ENCODE results near the gene TRAK1.

Gene TRAK1

GRCh38 chr3:42057561-42058211 lies 33.5 kb upstream of the TRAK1 start:
- TF ChIP-seq, protein P1, sequence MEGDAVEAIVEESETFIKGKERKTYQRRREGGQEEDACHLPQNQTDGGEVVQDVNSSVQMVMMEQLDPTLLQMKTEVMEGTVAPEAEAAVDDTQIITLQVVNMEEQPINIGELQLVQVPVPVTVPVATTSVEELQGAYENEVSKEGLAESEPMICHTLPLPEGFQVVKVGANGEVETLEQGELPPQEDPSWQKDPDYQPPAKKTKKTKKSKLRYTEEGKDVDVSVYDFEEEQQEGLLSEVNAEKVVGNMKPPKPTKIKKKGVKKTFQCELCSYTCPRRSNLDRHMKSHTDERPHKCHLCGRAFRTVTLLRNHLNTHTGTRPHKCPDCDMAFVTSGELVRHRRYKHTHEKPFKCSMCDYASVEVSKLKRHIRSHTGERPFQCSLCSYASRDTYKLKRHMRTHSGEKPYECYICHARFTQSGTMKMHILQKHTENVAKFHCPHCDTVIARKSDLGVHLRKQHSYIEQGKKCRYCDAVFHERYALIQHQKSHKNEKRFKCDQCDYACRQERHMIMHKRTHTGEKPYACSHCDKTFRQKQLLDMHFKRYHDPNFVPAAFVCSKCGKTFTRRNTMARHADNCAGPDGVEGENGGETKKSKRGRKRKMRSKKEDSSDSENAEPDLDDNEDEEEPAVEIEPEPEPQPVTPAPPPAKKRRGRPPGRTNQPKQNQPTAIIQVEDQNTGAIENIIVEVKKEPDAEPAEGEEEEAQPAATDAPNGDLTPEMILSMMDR (IDR thresholded peaks at IDR 0.05; ENCODE audit: low read length, missing control alignments): no peak
- H3K4me3 ChIP-seq (replicated peaks; ENCODE audit: low read depth, low read length): no peak overlapping the region
- DNase-seq (ENCODE audit: low read depth): no peak

- TF ChIP-seq, protein P1 (IDR thresholded peaks at IDR 0.05; ENCODE audit: low read length, missing control alignments): no peak
- no peak for DNase-seq (ENCODE audit: low read depth)
Measured at GRCh38 chr3:42061025-42061712, 30.0 kb upstream of the TRAK1 start.

GRCh38 chr3:42061713-42062380 lies 29.3 kb upstream of the TRAK1 start:
- no peak overlapping the region for H3K4me3 ChIP-seq (replicated peaks; ENCODE audit: low read depth, low read length)
- DNase-seq (ENCODE audit: low read depth): peak; percentile 96
- TF ChIP-seq, protein P1 (IDR thresholded peaks at IDR 0.05; ENCODE audit: low read length, missing control alignments): no peak

More at GRCh38 chr3:42061025-42061712, 30.0 kb upstream of the TRAK1 start:
- no peak overlapping the region for H3K4me3 ChIP-seq (replicated peaks; ENCODE audit: low read depth, low read length)

GRCh38 chr3:42062464-42062863 lies 28.7 kb upstream of the TRAK1 start:
- no peak for DNase-seq (ENCODE audit: low read depth)
- H3K4me3 ChIP-seq (replicated peaks; ENCODE audit: low read depth, low read length): no peak overlapping the region
- TF ChIP-seq, protein P1 (IDR thresholded peaks at IDR 0.05; ENCODE audit: low read length, missing control alignments): no peak

- peak; percentile 61 for DNase-seq (ENCODE audit: low read depth)
- TF ChIP-seq, protein P1 (IDR thresholded peaks at IDR 0.05; ENCODE audit: low read length, missing control alignments): no peak
- H3K4me3 ChIP-seq (replicated peaks; ENCODE audit: low read depth, low read length): no peak overlapping the region
Measured at GRCh38 chr3:42063888-42064287, 27.3 kb upstream of the TRAK1 start.

GRCh38 chr3:42066516-42067181 lies 24.5 kb upstream of the TRAK1 start:
- TF ChIP-seq, protein P1 (IDR thresholded peaks at IDR 0.05; ENCODE audit: low read length, missing control alignments): no peak
- peak; percentile 84 for DNase-seq (ENCODE audit: low read depth)
- H3K4me3 ChIP-seq (replicated peaks; ENCODE audit: low read depth, low read length): no peak overlapping the region

Measured in fibroblast of pulmonary artery (primary cell).